ENCODE data around the gene TBC1D22B.

TBC1D22B gene

GRCh38 chr6:37241131-37241530 lies 16.4 kb upstream of the TBC1D22B start:
- DNase-seq: no peak

GRCh38 chr6:37241775-37242428 lies 15.7 kb upstream of the TBC1D22B start:
- DNase-seq: no peak

GRCh38 chr6:37242429-37243052 lies 15.0 kb upstream of the TBC1D22B start:
- DNase-seq: peak; percentile 39

GRCh38 chr6:37243131-37243815 lies 14.3 kb upstream of the TBC1D22B start:
- no peak for DNase-seq

- DNase-seq: no peak
Observed at GRCh38 chr6:37243816-37244370, 13.7 kb upstream of the TBC1D22B start.

GRCh38 chr6:37244430-37245310 lies 12.9 kb upstream of the TBC1D22B start:
- no peak for DNase-seq

- no peak for DNase-seq
Observed at GRCh38 chr6:37251211-37251780, 6.3 kb upstream of the TBC1D22B start.

GRCh38 chr6:37253486-37254007 lies 4.0 kb upstream of the TBC1D22B start:
- no peak for DNase-seq

- DNase-seq: no peak
Observed at GRCh38 chr6:37254881-37255280, 2.7 kb upstream of the TBC1D22B start.

GRCh38 chr6:37256692-37257319 lies 766 bp upstream of the TBC1D22B start:
- no peak for DNase-seq

- DNase-seq: no peak
Observed at GRCh38 chr6:37257320-37257633, 295 bp upstream of the TBC1D22B start.

- no peak for DNase-seq
Observed at GRCh38 chr6:37258405-37259105, 983 bp downstream of the TBC1D22B start.

- peak; percentile 60 for DNase-seq
Observed at GRCh38 chr6:37259191-37259590, 1.6 kb downstream of the TBC1D22B start.

GRCh38 chr6:37260040-37260439 lies 2.5 kb downstream of the TBC1D22B start:
- DNase-seq: peak; percentile 78

GRCh38 chr6:37260444-37260843 lies 2.9 kb downstream of the TBC1D22B start:
- DNase-seq: peak; percentile 58

GRCh38 chr6:37261198-37261597 lies 3.6 kb downstream of the TBC1D22B start:
- DNase-seq: no peak

- no peak for DNase-seq
Observed at GRCh38 chr6:37262446-37263026, 5.0 kb downstream of the TBC1D22B start.

GRCh38 chr6:37265001-37265400 lies 7.4 kb downstream of the TBC1D22B start:
- no peak for DNase-seq

- DNase-seq: no peak
Observed at GRCh38 chr6:37265860-37266259, 8.3 kb downstream of the TBC1D22B start.

GRCh38 chr6:37269105-37269504 lies 11.5 kb downstream of the TBC1D22B start:
- DNase-seq: no peak
